ENCODE data around the gene ZNF516.

Gene ZNF516

DNA sequence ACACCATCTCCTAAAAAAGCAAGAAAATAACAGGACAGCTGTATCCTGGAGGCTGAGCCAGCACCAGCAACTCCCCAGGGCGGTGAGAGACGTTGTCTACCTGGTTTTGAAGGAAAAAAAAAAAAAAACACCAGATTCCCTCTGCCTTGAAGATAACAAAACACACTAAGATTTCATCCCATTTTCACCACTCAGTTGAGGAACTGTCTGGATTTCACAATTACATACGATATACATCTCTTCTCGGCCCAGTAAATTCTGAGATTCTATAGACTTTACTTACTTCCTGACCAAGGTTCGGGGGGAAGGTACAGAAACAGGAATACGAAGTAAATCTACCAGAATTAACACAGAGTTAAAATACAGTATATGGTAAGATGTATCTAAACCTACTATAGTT is 8.5 kb downstream of the ZNF516 start:
- H3K27ac ChIP-seq (ENCODE audit: low read depth, low read length, poor library complexity, severe bottlenecking): no peak overlapping the region

DNA sequence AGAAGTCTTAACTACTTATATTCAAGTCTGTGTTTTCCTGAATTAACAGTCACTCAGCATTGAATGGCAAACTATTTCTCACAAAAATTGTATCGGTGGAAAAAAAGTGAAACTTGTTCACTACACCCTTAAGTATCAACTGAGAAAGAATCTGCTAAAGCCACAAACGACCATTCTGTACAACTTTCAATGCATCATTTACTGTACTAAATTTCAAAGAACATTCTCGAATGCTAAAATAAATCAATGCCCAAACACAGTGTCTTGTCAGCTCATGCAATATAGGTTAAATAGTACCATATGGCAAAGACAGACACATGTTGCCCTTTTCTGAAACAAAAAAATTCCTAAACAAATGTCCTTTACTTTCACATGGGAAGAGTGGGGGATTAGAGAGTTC is 9.0 kb downstream of the ZNF516 start:
- H3F3A ChIP-seq (ENCODE audit: insufficient read depth, low read length): no peaks in the 10 kb centered on the region
- no peak overlapping the region for H3K27ac ChIP-seq (ENCODE audit: low read depth, low read length, poor library complexity, severe bottlenecking)
- no peaks in the 10 kb centered on the region for H4K20me1 ChIP-seq (ENCODE audit: insufficient read depth, low read length)
- H3K9me2 ChIP-seq (ENCODE audit: low read depth, low read length): no peaks in the 10 kb centered on the region
- H3K4me2 ChIP-seq (ENCODE audit: low read length): no peak overlapping the region
- no peaks in the 10 kb centered on the region for H3K9me3 ChIP-seq (ENCODE audit: low read length)
- peaks cover 45% of the 10 kb centered on the region for H3K79me2 ChIP-seq (ENCODE audit: insufficient read depth, low read length)
- TF ChIP-seq, protein P1, sequence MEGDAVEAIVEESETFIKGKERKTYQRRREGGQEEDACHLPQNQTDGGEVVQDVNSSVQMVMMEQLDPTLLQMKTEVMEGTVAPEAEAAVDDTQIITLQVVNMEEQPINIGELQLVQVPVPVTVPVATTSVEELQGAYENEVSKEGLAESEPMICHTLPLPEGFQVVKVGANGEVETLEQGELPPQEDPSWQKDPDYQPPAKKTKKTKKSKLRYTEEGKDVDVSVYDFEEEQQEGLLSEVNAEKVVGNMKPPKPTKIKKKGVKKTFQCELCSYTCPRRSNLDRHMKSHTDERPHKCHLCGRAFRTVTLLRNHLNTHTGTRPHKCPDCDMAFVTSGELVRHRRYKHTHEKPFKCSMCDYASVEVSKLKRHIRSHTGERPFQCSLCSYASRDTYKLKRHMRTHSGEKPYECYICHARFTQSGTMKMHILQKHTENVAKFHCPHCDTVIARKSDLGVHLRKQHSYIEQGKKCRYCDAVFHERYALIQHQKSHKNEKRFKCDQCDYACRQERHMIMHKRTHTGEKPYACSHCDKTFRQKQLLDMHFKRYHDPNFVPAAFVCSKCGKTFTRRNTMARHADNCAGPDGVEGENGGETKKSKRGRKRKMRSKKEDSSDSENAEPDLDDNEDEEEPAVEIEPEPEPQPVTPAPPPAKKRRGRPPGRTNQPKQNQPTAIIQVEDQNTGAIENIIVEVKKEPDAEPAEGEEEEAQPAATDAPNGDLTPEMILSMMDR (IDR thresholded peaks at IDR 0.05; ENCODE audit: low read length): no peak
- no peak for TF ChIP-seq EZH2 (IDR thresholded peaks at IDR 0.05; ENCODE audit: borderline replicate concordance, low read length)
- H3K4me1 ChIP-seq (ENCODE audit: insufficient read depth, low read length, severe bottlenecking): peaks cover 62% of the 10 kb centered on the region
- no peak overlapping the region for H2AFZ ChIP-seq (ENCODE audit: low read length)
- no peak overlapping the region for H3K4me3 ChIP-seq (ENCODE audit: low read depth, low read length, poor library complexity, severe bottlenecking)
- H3K9ac ChIP-seq (ENCODE audit: low read length): no peak overlapping the region
- H3K27me3 ChIP-seq (ENCODE audit: insufficient read depth, low read length): no peaks in the 10 kb centered on the region
- H3K36me3 ChIP-seq (ENCODE audit: insufficient read depth, low read length): peaks cover 7% of the 10 kb centered on the region; the same call in 1 of the 2 replicates

More for the DNA sequence above, 8.5 kb downstream of the ZNF516 start:
- Histone ChIP-seq H3K36me3 (ENCODE audit: insufficient read depth, low read length) (peaks cover 7% of the 10 kb centered on the region; the same call in 1 of the 2 replicates), H4K20me1 (ENCODE audit: insufficient read depth, low read length) (no peaks in the 10 kb centered on the region), H3K27me3 (ENCODE audit: insufficient read depth, low read length) (no peaks in the 10 kb centered on the region), H3K9me2 (ENCODE audit: low read depth, low read length) (no peaks in the 10 kb centered on the region), H3K9ac (ENCODE audit: low read length) (no peak overlapping the region; the same call in 1 of the 2 replicates), H3K4me1 (ENCODE audit: insufficient read depth, low read length, severe bottlenecking) (peaks cover 62% of the 10 kb centered on the region), H3F3A (ENCODE audit: insufficient read depth, low read length) (no peaks in the 10 kb centered on the region), H2AFZ (ENCODE audit: low read length) (no peak overlapping the region), H3K4me2 (ENCODE audit: low read length) (peak overlapping the region; percentile 35), H3K9me3 (ENCODE audit: low read length) (no peaks in the 10 kb centered on the region), H3K79me2 (ENCODE audit: insufficient read depth, low read length) (peaks cover 45% of the 10 kb centered on the region), H3K4me3 (ENCODE audit: low read depth, low read length, poor library complexity, severe bottlenecking) (no peak overlapping the region)
- no peak for TF ChIP-seq EZH2 (IDR thresholded peaks at IDR 0.05; ENCODE audit: borderline replicate concordance, low read length)
- TF ChIP-seq, protein P1 (IDR thresholded peaks at IDR 0.05; ENCODE audit: low read length): no peak

DNA sequence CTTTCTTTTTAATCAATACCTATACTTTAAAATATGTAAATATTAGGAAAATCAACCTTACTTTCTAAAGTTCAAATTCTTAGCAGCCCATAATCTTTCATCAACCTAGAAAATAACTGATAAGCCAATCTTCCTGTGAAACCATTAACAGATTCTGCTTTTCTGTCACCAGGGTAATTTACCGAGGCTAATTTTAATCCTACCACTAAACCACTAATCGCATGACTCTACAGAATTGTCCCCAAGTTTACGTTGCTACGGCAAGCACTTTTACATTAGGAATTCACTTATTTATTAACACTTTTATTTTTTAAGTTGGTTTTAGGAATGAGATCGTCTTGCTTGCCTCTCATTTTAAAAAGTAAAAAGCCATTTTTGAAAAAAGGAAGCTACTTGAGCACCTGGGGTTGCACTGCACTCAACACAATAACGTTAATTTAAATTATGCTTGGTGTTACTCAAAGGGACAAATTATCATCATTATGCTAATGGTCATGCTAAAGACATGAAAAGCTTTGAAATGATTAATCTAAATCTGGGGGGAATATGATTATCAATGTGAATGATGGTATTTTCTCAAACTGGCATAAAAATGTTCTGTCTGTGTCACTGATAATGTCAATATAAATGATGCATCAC is 10.2 kb downstream of the ZNF516 start:
- peaks cover 53% of the 10 kb centered on the region for H3K4me1 ChIP-seq (ENCODE audit: insufficient read depth, low read length, severe bottlenecking)
- peaks cover 39% of the 10 kb centered on the region for H3K79me2 ChIP-seq (ENCODE audit: insufficient read depth, low read length)
- H3F3A ChIP-seq (ENCODE audit: insufficient read depth, low read length): no peaks in the 10 kb centered on the region
- H3K4me3 ChIP-seq (ENCODE audit: low read depth, low read length, poor library complexity, severe bottlenecking): no peak overlapping the region
- H3K9ac ChIP-seq (ENCODE audit: low read length): no peak overlapping the region; the same call in 1 of the 2 replicates
- no peaks in the 10 kb centered on the region for H3K27me3 ChIP-seq (ENCODE audit: insufficient read depth, low read length)
- no peak overlapping the region for H3K27ac ChIP-seq (ENCODE audit: low read depth, low read length, poor library complexity, severe bottlenecking)
- H3K4me2 ChIP-seq (ENCODE audit: low read length): peak overlapping the region; percentile 37
- no peak for TF ChIP-seq EZH2 (IDR thresholded peaks at IDR 0.05; ENCODE audit: borderline replicate concordance, low read length)
- TF ChIP-seq, protein P1 (IDR thresholded peaks at IDR 0.05; ENCODE audit: low read length): no peak
- no peaks in the 10 kb centered on the region for H4K20me1 ChIP-seq (ENCODE audit: insufficient read depth, low read length)
- peaks cover 7% of the 10 kb centered on the region; the same call in 1 of the 2 replicates for H3K36me3 ChIP-seq (ENCODE audit: insufficient read depth, low read length)
- no peak overlapping the region for H2AFZ ChIP-seq (ENCODE audit: low read length)
- H3K9me2 ChIP-seq (ENCODE audit: low read depth, low read length): no peaks in the 10 kb centered on the region
- H3K9me3 ChIP-seq (ENCODE audit: low read length): no peaks in the 10 kb centered on the region

Data from OCI-LY1 (cell line).